Loucy (cell line): ENCODE data around the gene FZR1.

Experiments used
- H2AFZ ChIP-seq: fragments of 200-600 bp; sonication (generic); 2 replicates; pipeline ENCODE4 v1.6.0; 2016; ENCODE audit warnings: antibody characterized with exemption, mild to moderate bottlenecking, low read length, moderate library complexity
- H3F3A ChIP-seq: fragments of 200-600 bp; 2 replicates; pipeline ENCODE4 v1.6.0; 2016; ENCODE audit warnings: antibody characterized with exemption, low read depth, mild to moderate bottlenecking
- H3K27me3 ChIP-seq: fragments of 200-600 bp; sonication (generic); 2 replicates; pipeline ENCODE4 v1.6.1; 2014; ENCODE audit warnings: low read length, mild to moderate bottlenecking; ENCODE audit not compliant: insufficient read depth, poor library complexity, severe bottlenecking
- H3K36me3 ChIP-seq: fragments of 200-600 bp; sonication (generic); 2 replicates; pipeline ENCODE4 v1.6.1; 2016; ENCODE audit warnings: low read length; ENCODE audit not compliant: insufficient read depth
- H3K4me1 ChIP-seq: fragments of 200-600 bp; sonication (generic); 2 replicates; pipeline ENCODE4 v1.5.1; 2014; ENCODE audit warnings: low read length, mild to moderate bottlenecking; ENCODE audit not compliant: insufficient read depth, poor library complexity, severe bottlenecking
- H3K4me2 ChIP-seq: fragments of 200-600 bp; sonication (generic); 2 replicates; pipeline ENCODE4 v1.6.0; 2014; ENCODE audit warnings: antibody characterized with exemption, low read length, low read depth, mild to moderate bottlenecking; ENCODE audit not compliant: poor library complexity, severe bottlenecking
- H3K4me3 ChIP-seq: fragments of 200-600 bp; sonication (generic); 2 replicates; pipeline ENCODE4 v1.5.1; 2014; ENCODE audit warnings: low read length, mild to moderate bottlenecking, mixed read lengths; ENCODE audit not compliant: poor library complexity, severe bottlenecking
- H3K79me2 ChIP-seq: fragments of 200-600 bp; sonication (generic); 2 replicates; pipeline ENCODE4 v1.6.1; 2014; ENCODE audit warnings: low read length; ENCODE audit not compliant: insufficient read depth
- H3K9ac ChIP-seq: fragments of 200-600 bp; sonication (generic); 2 replicates; pipeline ENCODE4 v1.6.0; 2014; ENCODE audit warnings: mild to moderate bottlenecking, low read depth, low read length, moderate library complexity; ENCODE audit not compliant: poor library complexity, severe bottlenecking
- H3K9me2 ChIP-seq: fragments of 200-600 bp; sonication (generic); replicated peaks from 2 replicates; pipeline ENCODE4 v1.6.1; 2016; ENCODE audit warnings: low read depth, low read length, mixed read lengths
- H3K9me3 ChIP-seq: fragments of 200-600 bp; sonication (generic); 2 replicates; pipeline ENCODE4 v1.6.1; 2014; ENCODE audit warnings: mild to moderate bottlenecking, antibody characterized with exemption, low read length, low read depth; ENCODE audit not compliant: insufficient read depth
- H4K20me1 ChIP-seq: fragments of 200-600 bp; sonication (generic); 2 replicates; pipeline ENCODE4 v1.6.0; 2014; ENCODE audit warnings: antibody characterized with exemption, low read length, mild to moderate bottlenecking; ENCODE audit not compliant: insufficient read depth, poor library complexity, severe bottlenecking
- EZH2phosphoT487 ChIP-seq: fragments of 200-600 bp; IDR thresholded peaks from 2 replicates; pipeline ENCODE4 v1.6.1; 2018; ENCODE audit warnings: antibody characterized with exemption, mild to moderate bottlenecking, moderate library complexity, borderline replicate concordance
- TF ChIP-seq, protein P1 (sequence below): fragments of 200-600 bp; sonication (generic); conservative IDR thresholded peaks from 2 replicates; pipeline ENCODE4 v1.5.1; 2014; ENCODE audit warnings: mild to moderate bottlenecking, antibody characterized with exemption, low read length

The FZR1 gene

DNA sequence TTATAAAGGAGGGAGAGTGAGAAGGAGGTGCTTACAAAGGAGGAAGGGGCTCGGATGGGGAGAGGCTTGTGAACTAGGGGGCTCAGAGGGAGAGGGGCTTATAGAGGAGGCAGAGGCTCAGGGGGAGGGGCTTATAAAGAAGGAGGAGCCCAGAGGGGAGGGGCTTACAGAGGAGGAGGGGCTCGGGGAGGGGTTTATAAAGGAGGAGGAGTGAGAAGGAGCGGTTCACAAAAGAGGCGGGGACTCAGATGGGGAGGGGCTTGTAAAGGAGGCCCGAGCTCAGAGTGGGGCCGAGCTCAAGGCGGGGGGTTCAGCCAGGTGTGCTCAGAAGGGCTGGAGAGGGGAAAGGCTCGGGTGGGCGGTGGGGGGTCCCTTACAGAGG is 26.3 kb upstream of the FZR1 start:
- Histone ChIP-seq H3K36me3 (peaks cover 3% of the 10 kb centered on the region; the same call in 1 of the 2 replicates), H3K4me2 (peak overlapping the region; percentile 94), H3K4me3 (peak overlapping the region; percentile 91), H3K9ac (peak overlapping the region; percentile 35), H3K9me2 (peaks cover 8% of the 10 kb centered on the region; the same call in 1 of the 2 replicates), H3K27me3 (no peaks in the 10 kb centered on the region), H3K4me1 (peaks cover 53% of the 10 kb centered on the region), H3K79me2 (peaks cover 49% of the 10 kb centered on the region), H4K20me1 (no peaks in the 10 kb centered on the region), H3F3A (no peaks in the 10 kb centered on the region), H3K9me3 (no peaks in the 10 kb centered on the region), H2AFZ (no peak overlapping the region)
- TF ChIP-seq, protein P1, sequence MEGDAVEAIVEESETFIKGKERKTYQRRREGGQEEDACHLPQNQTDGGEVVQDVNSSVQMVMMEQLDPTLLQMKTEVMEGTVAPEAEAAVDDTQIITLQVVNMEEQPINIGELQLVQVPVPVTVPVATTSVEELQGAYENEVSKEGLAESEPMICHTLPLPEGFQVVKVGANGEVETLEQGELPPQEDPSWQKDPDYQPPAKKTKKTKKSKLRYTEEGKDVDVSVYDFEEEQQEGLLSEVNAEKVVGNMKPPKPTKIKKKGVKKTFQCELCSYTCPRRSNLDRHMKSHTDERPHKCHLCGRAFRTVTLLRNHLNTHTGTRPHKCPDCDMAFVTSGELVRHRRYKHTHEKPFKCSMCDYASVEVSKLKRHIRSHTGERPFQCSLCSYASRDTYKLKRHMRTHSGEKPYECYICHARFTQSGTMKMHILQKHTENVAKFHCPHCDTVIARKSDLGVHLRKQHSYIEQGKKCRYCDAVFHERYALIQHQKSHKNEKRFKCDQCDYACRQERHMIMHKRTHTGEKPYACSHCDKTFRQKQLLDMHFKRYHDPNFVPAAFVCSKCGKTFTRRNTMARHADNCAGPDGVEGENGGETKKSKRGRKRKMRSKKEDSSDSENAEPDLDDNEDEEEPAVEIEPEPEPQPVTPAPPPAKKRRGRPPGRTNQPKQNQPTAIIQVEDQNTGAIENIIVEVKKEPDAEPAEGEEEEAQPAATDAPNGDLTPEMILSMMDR = no peak
- no peak for TF ChIP-seq EZH2phosphoT487

DNA sequence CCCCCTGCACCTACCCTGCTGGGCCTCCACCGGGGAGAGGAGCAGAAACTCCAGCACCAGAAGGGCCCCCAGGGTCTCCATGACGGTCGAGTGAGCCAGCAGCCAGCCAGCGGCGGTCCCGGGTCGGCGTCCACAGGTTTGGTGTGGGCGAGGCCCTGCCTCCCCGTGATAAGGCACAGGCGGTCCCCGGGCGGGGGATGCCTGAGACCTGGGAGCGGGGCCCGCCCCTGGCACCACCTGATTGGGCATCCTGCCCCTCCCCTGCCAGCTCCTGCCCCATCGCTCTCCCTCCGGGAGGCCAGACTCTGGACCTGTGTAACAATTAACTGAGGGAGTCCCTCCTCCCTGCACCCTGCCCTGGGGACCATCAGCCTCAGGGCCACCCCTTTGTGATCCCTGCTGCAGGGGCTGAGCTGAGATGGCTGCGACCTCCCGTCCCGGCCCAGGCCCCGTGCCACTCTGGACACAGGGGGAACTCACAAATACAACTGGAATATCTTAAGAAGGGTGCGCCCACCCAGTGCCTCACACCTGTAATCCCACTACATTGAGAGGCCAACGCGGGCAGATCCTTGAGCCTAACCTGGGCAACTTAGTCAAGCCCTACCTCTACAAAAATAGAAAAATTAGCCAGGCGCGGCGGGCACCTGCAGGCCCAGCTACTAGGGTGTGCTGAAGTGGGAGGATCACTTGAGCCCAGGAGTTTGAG is 25.6 kb upstream of the FZR1 start, which contains the start of gene SMIM24:
SMIM24 (minus strand) TSS at position 143 of the 709 bp plus-strand sequence; CDS start at position 81, 62 bp downstream.
- Histone ChIP-seq H3K9me3 (no peaks in the 10 kb centered on the region), H4K20me1 (no peaks in the 10 kb centered on the region), H2AFZ (no peak within 1 kb of the TSS; the same call in 1 of the 2 replicates), H3K9ac (peak within 1 kb of the TSS; percentile 98), H3K36me3 (no peaks in the 10 kb centered on the region; the same call in 1 of the 2 replicates), H3K4me3 (peak within 1 kb of the TSS; percentile 91), H3K4me2 (peak within 1 kb of the TSS; percentile 94), H3K79me2 (peaks cover 42% of the 10 kb centered on the region), H3K4me1 (peaks cover 47% of the 10 kb centered on the region), H3F3A (no peaks in the 10 kb centered on the region), H3K9me2 (peaks cover 8% of the 10 kb centered on the region; the same call in 1 of the 2 replicates), H3K27me3 (no peaks in the 10 kb centered on the region)
- TF ChIP-seq, protein P1 = no peak
- no peak for TF ChIP-seq EZH2phosphoT487

DNA sequence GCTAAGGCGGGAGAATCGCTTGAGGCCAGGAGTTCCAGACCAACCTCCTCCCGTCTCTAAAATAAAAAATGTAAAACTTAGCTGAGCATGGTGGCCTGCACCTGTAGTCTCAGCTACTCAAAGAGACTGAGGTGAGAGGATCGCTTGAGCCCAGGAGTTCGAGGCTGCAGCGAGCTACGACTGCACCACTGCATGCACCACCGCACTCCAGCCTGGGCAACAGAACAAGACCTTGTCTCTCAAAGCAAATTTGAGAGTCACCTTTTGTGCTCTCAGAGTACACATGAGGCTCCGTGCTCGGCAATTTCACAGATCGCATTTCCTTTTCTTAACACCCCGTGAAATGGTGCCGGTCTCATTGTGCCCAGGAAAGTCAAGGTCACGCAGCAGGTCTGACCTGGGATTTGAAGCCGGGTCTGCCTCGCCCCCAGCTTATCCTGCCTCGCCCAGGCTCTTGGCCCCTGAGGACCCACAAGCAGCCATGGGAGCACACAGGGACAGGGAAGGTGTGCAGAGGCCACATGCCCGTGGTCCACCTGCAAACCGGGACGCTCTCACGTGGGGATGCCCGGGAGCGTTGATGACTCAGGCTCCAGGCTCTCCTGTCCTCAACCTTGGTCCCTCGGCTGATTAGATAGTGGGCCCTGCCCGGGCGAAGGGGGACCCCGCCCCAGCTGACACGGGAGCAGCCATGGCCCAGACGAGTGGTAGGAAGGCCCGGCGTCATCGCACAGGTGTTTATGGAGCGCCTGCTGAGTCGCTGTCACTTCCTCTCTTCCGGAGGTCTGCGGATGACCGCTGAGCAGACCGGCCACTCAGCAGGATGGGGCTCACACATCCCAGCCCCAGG is 24.6 kb upstream of the FZR1 start:
- no peak for TF ChIP-seq EZH2phosphoT487
- TF ChIP-seq, protein P1 = no peak

More for the DNA sequence above, 24.6 kb upstream of the FZR1 start:
- Histone ChIP-seq H4K20me1 (no peaks in the 10 kb centered on the region), H3K9me3 (no peaks in the 10 kb centered on the region), H3K27me3 (no peaks in the 10 kb centered on the region), H3K4me1 (peaks cover 38% of the 10 kb centered on the region), H3K4me2 (peak overlapping the region; percentile 94), H3K79me2 (peaks cover 33% of the 10 kb centered on the region), H3K4me3 (no peak overlapping the region), H3F3A (no peaks in the 10 kb centered on the region), H3K9ac (peak overlapping the region; percentile 35), H3K36me3 (no peaks in the 10 kb centered on the region; the same call in 1 of the 2 replicates), H2AFZ (no peak overlapping the region), H3K9me2 (peaks cover 8% of the 10 kb centered on the region; the same call in 1 of the 2 replicates)
